Fibroblast of upper back skin (primary cell): ENCODE data around the gene RIIAD1.
"Not testable (repeated sequence)": the region's sequence is repeated elsewhere in the genome, so short reads cannot be mapped to it uniquely, and the experiment has no call there.

ENCODE experiments used
- DNase-seq: peaks from one replicate; pipeline ENCODE4 v3.0.0-alpha.2; 2013

The RIIAD1 gene

DNA sequence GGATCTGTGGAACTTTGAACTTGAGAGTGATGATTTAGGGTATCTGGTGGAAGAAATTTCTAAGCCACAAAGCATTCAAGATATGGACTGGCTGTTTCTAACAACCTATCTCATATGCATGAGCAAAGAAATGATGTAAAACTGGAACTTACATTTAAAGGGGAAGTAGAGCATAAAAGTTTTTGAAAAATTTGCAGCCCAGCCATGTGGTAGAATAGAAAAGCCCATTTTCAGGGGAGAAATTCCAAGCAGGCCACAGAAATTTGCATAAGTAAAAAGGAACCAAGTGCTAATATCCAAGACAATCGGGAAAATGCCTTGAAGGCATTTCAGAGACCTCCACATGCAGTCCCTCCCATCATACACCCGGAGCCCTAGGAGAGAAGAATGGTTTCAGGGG is 15.7 kb downstream of the RIIAD1 start:
- no peak for DNase-seq

DNA sequence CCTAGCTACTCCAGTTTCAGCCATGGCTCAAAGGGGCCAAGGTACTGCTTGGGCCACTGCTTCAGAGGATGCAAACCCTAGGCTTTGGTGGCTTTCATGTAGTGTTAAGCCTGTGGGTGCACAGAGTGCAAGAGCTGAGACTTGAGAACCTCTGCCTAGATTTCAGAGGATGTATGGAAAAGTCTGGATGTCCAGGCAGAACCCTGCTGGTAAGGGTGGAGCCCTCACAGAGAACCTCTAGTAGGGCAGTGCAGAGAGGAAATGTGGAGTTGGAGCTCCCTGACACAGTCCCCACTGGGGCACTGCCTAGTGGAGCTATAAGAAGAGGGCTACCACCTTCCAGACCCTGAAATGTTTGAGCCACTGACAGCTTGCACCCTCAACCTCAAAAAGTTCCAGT is 16.2 kb downstream of the RIIAD1 start:
- no peak for DNase-seq

DNA sequence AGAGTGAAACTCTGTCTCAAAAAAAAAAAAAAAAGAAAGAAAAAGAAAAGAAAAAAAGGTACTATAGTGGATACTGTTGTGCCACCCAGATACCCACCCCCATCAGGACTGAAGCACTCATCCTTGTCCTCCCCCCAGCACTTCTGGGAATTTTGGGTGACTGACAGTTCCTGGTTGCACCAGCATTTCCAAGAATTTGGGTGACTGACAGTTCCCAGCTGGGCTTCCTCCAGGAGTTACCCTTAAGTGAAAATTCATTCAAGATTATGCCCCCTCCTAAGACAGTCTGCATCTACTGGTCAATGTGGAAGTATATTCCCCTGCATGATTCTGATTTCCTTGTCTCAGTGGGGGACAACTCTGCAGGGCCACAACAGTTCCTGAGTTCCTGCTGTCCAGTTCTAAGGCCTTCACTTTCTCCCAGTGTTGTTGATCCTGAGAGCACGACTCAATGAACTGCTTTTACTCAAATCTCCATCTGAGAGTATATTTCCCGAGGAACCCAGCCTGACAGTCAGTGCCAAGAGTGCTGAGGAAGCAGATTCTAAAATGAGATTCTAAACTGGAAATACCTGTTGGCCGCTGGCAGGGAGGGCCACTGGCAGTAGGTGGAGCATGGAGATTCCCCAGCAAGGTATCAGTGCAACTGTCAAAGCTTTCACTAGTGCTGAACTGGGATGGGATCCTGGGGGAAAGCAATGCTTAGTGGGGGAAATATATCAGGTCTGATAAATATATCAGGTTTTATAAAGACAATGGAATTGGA is 18.5 kb downstream of the RIIAD1 start:
- no peak for DNase-seq

DNA sequence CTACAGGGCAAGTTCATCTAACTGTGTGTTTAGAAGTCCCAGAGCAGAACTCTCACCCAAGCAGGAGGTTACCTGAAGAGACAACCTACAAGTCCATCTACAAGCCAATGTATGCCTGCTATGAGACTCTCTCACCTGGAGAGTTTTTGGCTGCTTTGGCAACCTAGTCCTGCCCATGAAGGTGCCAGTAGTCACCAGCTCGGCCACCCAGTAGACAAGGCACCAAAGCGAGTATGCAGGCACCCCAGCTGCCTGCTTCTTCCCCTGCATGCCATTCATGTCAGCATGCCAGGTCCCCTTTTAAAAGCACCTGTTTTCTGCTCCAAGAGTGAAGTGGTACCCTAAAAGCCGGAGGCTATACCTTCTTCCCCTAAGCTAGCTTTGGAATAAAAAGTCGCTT is 20.2 kb downstream of the RIIAD1 start:
- DNase-seq: no peak

DNA sequence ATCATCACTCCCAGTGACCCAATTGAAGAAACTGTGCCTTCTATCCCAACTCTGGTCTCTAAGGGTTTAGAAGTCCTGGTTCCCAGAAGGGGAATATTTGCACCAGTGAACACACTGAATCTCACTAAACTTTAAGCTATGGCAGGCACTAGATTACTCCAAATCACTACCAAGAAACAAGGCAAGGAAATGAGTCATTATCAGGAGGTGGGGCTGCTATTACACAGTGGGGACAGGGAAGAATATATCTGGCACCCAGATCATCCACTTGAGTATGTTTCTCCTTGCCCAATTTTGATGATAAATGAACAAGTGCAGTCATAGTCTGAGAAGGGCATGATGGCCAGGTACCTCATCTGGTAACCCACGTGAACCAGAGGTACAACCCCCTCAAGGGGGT is 35.0 kb downstream of the RIIAD1 start:
- DNase-seq: no peak

DNA sequence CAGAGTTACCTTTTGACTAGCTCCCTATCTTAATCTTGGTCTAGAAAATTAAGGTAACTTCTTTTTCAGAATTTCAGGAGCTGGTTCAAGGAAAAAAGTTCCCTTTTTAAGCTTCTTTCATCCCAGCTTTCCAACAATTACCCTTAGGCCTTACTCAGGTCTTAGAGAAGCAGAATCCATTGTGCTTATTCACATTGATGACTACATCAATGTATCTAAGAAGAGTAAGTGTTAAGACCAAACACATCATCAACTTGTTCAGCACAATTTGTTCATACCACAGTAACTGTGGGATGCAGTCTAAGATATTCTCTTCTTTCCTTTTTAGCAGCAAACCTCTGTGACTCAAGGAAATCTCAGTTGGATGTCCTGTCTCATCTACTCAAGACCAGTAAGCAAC is 37.9 kb downstream of the RIIAD1 start:
- DNase-seq: no peak

DNA sequence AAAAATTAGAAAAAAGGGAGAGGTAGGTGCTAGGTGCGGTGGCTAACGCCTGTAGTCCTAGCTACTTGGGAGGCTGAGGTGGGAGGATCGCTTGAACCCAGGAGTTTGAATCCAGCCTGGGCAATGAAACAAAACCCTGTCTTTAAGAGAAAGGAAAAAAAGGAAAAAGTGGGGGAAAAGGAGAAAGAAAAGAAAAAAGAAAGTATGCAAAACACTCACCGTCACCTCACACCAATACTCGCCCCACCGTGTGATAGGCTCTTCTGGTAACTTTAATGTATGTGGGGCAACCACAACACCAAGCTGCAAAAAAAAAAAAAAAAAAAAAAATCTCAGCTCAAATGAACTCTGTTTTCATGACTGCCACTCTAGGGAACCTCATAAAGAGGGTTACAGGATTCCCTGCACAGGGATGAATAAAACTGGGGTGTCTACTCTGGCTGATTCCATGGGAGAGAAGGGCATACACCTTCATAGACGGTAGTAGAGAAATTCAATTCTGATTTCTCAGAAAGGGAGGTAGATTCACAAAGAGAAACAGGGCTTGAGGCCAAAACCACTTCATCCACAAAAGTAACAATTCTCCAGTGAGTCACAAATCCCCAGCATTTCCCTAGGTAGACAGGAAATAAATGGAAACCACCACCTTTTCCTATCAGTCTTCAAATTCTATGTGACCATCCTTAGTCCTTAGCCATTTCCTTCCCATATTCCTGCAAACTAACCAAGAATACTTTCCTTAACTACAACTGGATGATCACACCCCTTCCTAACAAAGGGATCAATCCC is 39.5 kb downstream of the RIIAD1 start:
- no peak for DNase-seq

DNA sequence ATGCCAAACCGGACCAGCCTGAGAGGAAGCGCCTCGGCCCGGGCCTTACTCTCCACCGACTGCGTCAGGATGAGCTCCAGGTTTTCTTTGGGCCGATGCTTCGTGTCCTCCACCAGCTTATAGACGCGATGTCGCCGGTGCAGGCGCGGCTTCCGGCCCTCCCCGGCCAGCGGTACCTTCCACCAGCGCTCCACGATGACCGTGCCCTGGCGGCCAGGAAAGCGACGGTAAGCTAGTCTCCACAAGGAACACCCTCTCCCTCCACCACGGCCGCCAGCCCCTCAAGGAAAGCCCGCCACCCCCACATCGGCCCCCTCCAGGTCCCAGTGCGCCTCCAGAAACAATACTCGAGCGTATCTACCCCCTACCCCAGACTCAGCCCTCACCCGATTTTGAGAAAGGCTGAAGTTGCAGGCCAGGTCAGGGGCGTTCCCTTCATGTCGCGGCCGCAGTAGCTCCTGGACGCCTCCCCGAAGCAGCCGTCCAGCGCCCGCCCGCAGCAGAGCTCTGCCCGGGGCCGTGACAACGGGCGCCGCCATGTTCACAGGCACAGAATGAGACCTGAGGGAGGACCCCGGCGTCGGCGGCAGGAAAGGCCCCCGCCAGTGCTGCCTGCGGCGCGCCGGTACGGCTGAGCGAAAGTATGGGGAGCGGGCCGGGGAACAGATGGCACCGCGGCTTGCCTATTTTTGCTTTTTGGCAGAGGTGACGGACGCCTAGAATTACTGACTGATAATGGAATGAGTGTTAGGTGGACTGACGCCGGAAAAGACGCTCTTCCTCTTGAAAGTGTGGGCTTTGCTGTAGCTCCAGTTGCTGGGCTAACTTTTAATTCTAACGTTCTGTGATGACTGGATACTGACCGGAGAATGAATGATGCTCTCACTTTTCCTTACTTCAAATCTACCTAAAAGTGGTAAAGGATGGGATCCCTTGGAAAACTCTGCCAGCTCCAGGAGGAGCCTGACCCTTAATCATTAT is 41.9 kb downstream of the RIIAD1 start, which contains the start of gene MRPL9:
TSS of gene MRPL9 (minus strand) at position 556 of the 981 bp plus-strand sequence. CDS start at position 539, 17 bp downstream.
- peak; percentile 79 for DNase-seq

DNA sequence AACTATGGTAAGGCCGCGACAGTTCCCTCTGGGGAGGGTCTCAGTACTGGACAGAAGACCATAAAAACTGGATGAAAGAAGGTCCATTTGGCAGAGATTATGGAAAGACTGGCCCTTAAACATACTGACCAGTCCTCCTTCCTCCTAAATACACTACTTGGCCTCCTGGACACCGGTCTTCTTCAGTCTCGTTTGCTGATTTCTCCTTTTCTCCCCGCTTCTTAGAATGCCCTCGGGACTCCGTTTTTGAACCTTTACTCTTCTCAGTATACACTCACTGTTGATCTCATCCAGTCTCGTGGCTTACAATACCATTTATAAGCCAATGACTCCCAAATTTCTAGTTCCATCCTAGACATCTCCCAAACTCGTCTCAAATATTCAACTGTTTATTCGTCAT is 42.7 kb downstream of the RIIAD1 start:
- no peak for DNase-seq

DNA sequence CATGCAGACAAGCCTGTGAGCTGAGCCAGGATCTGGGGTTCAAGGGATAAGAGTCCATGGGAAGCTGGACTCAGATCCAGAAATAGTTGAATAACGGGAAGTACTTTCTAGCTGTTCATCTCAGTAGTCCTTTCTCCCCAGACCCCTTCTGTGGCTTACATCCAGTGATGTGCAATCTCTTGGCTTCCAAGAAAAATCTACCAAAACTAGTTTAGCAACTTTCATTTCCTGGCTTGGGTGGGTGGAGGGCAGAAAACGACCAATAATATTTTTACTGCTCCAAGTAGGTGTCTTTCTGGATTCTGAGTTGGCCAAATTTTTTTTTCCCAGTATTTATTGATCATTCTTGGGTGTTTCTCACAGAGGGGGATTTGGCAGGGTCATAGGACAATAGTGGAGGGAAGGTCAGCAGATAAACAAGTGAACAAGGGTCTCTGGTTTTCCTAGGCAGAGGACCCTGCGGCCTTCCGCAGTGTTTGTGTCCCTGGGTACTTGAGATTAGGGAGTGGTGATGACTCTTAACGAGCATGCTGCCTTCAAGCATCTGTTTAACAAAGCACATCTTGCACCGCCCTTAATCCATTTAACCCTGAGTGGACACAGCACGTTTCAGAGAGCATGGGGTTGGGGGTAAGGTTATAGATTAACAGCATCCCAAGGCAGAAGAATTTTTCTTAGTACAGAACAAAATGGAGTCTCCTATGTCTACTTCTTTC is 47.2 kb downstream of the RIIAD1 start:
- DNase-seq: not testable (repeated sequence)

DNA sequence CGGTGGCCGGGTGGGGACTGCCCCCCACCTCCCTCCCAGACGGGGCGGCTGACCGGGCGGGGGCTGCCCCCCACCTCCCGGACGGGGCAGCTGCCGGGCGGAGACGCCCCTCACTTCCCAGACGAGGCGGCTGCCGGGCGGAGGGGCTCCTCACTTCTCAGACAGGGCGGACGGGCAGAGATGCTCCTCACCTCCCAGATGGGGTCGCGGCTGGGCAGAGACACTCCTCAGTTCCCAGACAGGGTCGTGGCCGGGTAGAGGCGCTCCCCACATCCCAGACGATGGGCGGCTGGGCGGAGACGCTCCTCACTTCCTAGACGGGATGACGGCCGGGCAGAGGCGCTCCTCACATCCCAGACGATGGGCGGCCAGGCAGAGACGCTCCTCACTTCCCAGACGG is 47.9 kb downstream of the RIIAD1 start:
- not testable (repeated sequence) for DNase-seq

DNA sequence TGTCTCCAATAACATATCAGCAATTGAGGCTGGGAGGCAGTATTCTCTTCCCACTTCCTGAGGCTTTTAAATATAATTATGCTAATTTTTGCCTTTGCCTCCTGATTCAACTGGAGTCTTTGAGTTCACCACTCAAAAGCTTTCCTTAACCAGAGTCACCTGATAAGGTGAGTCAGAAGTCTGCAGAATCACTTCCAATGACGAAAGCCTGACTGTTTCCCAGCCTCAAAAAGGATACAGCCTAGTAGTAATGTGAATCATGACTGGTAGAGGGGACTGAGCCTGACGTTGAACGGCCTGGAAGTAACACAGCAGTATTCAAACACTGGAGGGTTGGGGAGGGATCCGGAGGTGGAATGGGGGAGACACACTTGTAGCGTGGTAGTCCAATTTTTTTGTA is 52.4 kb downstream of the RIIAD1 start:
- no peak for DNase-seq

DNA sequence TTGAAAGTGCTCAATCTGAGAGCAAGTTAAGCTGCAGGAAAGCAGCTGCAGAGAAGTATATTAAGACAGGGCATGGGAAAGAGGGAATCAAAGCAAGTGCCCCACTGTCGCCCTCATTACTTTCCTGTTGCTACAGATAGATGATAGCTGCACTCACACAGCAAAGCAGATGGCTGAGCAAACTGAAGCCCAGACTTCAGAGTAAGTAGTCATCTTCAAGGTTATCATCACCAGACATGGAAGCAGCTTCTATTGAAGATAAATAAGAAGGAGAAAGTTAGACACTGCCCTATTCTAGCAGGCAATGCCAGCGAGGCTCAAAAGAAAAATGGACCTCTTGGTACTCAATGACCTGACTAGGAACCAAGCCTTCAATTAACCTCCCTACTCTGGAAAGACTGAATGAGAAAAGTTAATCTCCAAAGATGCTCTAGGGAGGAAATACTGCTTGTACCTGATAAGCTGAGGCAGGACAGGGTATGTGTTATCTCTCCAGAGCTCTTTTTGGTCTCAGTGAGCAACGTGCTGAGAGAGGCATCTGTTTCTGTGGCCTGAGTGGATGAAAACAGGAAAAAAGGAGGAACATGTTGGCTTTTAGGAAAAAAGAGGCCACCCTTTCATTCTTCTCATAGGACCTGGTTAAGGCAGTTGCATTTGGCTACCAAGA is 53.1 kb downstream of the RIIAD1 start:
- DNase-seq: no peak

DNA sequence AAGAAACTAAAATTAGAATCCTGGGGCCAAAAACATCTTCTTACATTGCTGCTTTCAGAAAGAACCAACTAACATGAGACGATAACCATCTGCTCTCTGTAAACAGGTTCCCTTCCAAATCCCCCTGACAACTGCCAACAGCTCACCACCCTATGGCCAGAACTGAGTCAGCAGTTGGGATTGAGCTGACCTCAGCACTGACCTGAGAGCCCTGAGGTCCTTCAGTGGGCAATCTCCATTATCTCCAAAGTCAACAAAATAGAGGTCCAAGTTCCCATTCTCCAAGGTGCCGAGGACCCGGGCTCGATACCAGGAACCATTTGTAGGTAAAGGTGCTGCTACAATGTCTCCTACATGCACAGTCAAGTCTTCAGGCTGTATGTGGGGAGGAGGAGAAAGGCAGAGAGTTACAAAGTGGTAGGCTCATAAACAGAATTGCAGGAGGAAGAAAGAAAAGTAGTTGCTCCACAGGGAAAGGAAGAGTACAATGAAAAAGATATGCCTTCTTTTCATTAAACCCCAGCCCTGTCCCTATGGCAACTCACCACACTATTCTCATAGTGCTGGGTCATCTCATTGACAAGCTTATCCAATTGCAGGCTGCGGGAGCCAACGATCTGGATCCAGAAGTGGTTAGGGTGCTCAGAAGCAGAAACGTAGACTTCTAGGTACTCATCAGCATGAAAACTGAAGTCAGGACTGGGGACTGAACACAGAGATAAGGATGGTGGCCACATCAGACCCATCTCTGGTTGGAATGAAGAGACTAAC is 54.8 kb downstream of the RIIAD1 start:
- no peak for DNase-seq

DNA sequence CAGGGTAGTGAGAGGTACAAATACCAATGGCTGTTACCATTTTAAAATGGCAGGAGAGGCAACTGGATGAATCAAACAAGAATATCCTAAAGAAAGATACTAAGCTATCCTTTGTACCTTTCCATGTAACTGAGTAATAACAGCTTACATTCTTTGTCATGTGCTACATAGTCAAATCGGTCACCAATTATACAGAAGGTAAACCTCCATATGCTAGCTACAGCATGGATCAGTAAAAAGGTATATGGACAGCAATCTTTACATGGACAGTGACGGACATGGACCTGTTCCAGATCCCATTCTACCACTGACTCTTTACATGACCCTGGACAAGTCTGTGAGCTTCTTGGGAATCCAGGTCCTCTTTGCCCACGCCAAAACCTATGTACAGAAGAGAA is 55.3 kb downstream of the RIIAD1 start:
- DNase-seq: no peak

DNA sequence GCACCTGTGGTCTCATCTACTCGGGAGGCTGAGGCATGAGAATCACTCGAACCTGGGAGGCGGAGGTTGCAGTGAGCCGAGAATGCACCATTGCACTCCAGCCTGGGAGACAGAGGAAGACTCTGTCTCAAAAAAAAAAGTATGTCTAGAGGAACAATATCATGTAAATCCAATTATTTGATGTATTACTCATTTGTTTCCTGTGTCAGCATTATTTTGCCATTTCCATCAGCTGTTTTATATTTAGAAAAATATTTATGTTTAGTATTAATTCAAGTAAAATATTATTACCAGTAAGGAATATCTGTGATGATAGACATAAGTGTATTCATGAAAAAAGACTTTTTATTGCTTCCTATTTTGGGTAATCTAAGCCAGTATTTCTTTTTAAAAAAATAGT is 56.0 kb downstream of the RIIAD1 start:
- DNase-seq: no peak
